SK-N-MC (cell line): ENCODE measurements around the gene TMEM37.

Experiments used
- DNase-seq: peaks from one replicate; pipeline ENCODE4 v3.0.0-alpha.2; 2011; ENCODE audit warnings: low read depth, low spot score
- H3K27ac ChIP-seq: fragments of 200-600 bp; sonication (generic); 2 replicates; pipeline ENCODE4 v1.5.1; 2016; ENCODE audit warnings: mixed run types
- H3K36me3 ChIP-seq: fragments of 200-600 bp; sonication (generic); 2 replicates; pipeline ENCODE4 v1.6.1; 2017; ENCODE audit warnings: antibody characterized with exemption, low read length, mixed read lengths; ENCODE audit not compliant: insufficient read depth
- H3K4me3 ChIP-seq: fragments of 200-600 bp; sonication (generic); 2 replicates; pipeline ENCODE4 v1.5.1; 2016
- H3K9ac ChIP-seq: fragments of 200-600 bp; sonication (generic); 2 replicates; pipeline ENCODE4 v1.8.0; 2017; ENCODE audit warnings: mixed run types, mixed read lengths; ENCODE audit not compliant: insufficient read length
- H3K9me3 ChIP-seq: fragments of 200-600 bp; sonication (generic); 2 replicates; pipeline ENCODE4 v1.6.1; 2017; ENCODE audit warnings: low read depth, mild to moderate bottlenecking, antibody characterized with exemption, low read length, moderate library complexity, mixed read lengths
- EZH2 ChIP-seq: fragments of 200-600 bp; sonication (generic); IDR thresholded peaks from one replicate; pipeline ENCODE4 v1.6.1; 2017; ENCODE audit warnings: antibody characterized with exemption
- FOXP2 ChIP-seq: optimal IDR thresholded peaks from 2 replicates; pipeline ENCODE3; 2011; ENCODE audit warnings: mild to moderate bottlenecking, moderate library complexity; ENCODE audit not compliant: insufficient read depth; ENCODE audit errors: extremely low read length, control extremely low read depth
- POLR2AphosphoS5 ChIP-seq: IDR thresholded peaks from 2 replicates; pipeline ENCODE4 v1.6.1; 2012; ENCODE audit warnings: mild to moderate bottlenecking, low read depth, low read length, borderline replicate concordance

TMEM37 gene

GRCh38 chr2:119441376-119442225 lies 9.9 kb downstream of the TMEM37 start:
- DNase-seq, result no peak
- TF ChIP-seq POLR2AphosphoS5 (no peak), EZH2 (no peak), FOXP2 (no peak)
- Histone ChIP-seq H3K9me3 (no peaks in the 10 kb centered on the region), H3K27ac (no peak overlapping the region), H3K36me3 (no peaks in the 10 kb centered on the region), H3K9ac (no peak overlapping the region), H3K4me3 (no peak overlapping the region)

GRCh38 chr2:119442226-119442619 lies 10.6 kb downstream of the TMEM37 start:
- Histone ChIP-seq H3K27ac (no peak overlapping the region), H3K4me3 (no peak overlapping the region), H3K9me3 (no peaks in the 10 kb centered on the region), H3K9ac (no peak overlapping the region), H3K36me3 (no peaks in the 10 kb centered on the region)
- no peak for DNase-seq
- TF ChIP-seq POLR2AphosphoS5 (no peak), EZH2 (no peak), FOXP2 (no peak)

- Histone ChIP-seq H3K9me3 (no peaks in the 10 kb centered on the region), H3K27ac (no peak overlapping the region), H3K4me3 (no peak overlapping the region), H3K9ac (no peak overlapping the region), H3K36me3 (no peaks in the 10 kb centered on the region)
- DNase-seq, result no peak
- TF ChIP-seq POLR2AphosphoS5 (no peak), FOXP2 (no peak), EZH2 (no peak)
These were observed 11.2 kb downstream of the TMEM37 start for GRCh38 chr2:119442850-119443249.

GRCh38 chr2:119446037-119446436 lies 14.4 kb downstream of the TMEM37 start:
- Histone ChIP-seq H3K27ac (no peak overlapping the region), H3K4me3 (no peak overlapping the region), H3K9me3 (no peaks in the 10 kb centered on the region), H3K36me3 (no peaks in the 10 kb centered on the region), H3K9ac (no peak overlapping the region)
- TF ChIP-seq EZH2 (no peak), POLR2AphosphoS5 (no peak), FOXP2 (no peak)
- DNase-seq, result no peak

GRCh38 chr2:119448427-119449141 lies 16.9 kb downstream of the TMEM37 start:
- Histone ChIP-seq H3K9ac (no peak overlapping the region), H3K4me3 (no peak overlapping the region), H3K27ac (no peak overlapping the region), H3K36me3 (no peaks in the 10 kb centered on the region), H3K9me3 (no peaks in the 10 kb centered on the region)
- no peak for TF ChIP-seq EZH2
- no peak for TF ChIP-seq FOXP2
- TF ChIP-seq POLR2AphosphoS5, result no peak
- no peak for DNase-seq

- H3K36me3 ChIP-seq, result no peaks in the 10 kb centered on the region
- peak; percentile 14 for DNase-seq
- no peak overlapping the region for H3K9ac ChIP-seq
- no peak overlapping the region; the same call in 1 of the 2 replicates for H3K4me3 ChIP-seq
- H3K27ac ChIP-seq, result peak overlapping the region; percentile 82
- TF ChIP-seq EZH2, result no peak
- no peak for TF ChIP-seq FOXP2
- TF ChIP-seq POLR2AphosphoS5, result no peak
- H3K9me3 ChIP-seq, result no peaks in the 10 kb centered on the region
These were observed 17.9 kb downstream of the TMEM37 start for GRCh38 chr2:119449521-119449920.

GRCh38 chr2:119451336-119452050 lies 19.8 kb downstream of the TMEM37 start:
- no peaks in the 10 kb centered on the region for H3K9me3 ChIP-seq
- no peak overlapping the region for H3K27ac ChIP-seq
- no peak overlapping the region for H3K9ac ChIP-seq
- no peak for TF ChIP-seq FOXP2
- DNase-seq, result no peak
- no peak overlapping the region for H3K4me3 ChIP-seq
- H3K36me3 ChIP-seq, result no peaks in the 10 kb centered on the region

- no peak for DNase-seq
- H3K27ac ChIP-seq, result no peak overlapping the region
- TF ChIP-seq FOXP2 (no peak), EZH2 (no peak), POLR2AphosphoS5 (no peak)
- H3K9ac ChIP-seq, result no peak overlapping the region
- no peaks in the 10 kb centered on the region for H3K36me3 ChIP-seq
- H3K4me3 ChIP-seq, result no peak overlapping the region
- no peaks in the 10 kb centered on the region for H3K9me3 ChIP-seq
These were observed 22.4 kb downstream of the TMEM37 start for GRCh38 chr2:119453972-119454593.
